Neural progenitor cell (in vitro differentiated cells): ENCODE data around the gene HERC2.

Experiments used
- EZH2 ChIP-seq: fragments of 200-600 bp; sonication (generic); IDR thresholded peaks from 2 replicates; pipeline ENCODE4 v1.6.1; 2017; ENCODE audit warnings: antibody characterized with exemption, mild to moderate bottlenecking, moderate library complexity
- TF ChIP-seq, protein P1 (sequence below): fragments of 200-600 bp; sonication (generic); IDR thresholded peaks from 2 replicates; pipeline ENCODE4 v1.5.1; 2017; ENCODE audit warnings: antibody characterized with exemption, mild to moderate bottlenecking

DNA sequence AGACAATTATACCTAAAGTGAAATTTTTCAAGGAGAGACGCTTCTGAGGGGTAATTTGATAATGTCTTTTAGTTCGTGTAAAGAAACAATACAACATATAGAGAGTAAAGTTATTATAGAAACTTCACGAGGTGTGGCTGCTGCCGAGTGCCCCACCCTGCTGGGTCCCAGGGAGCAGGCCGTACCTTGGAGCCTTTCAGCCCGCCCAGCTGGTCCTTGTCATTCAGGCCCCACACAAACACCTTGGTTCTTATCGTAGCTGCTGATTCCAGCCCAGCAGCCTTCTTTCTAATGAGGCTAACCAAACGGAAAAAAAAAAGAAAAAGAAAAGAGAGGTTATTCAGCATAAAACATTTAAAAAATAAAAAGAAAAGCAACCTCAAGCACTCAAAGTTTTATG, 139.8 kb downstream of the HERC2 start:
- TF ChIP-seq, protein P1, sequence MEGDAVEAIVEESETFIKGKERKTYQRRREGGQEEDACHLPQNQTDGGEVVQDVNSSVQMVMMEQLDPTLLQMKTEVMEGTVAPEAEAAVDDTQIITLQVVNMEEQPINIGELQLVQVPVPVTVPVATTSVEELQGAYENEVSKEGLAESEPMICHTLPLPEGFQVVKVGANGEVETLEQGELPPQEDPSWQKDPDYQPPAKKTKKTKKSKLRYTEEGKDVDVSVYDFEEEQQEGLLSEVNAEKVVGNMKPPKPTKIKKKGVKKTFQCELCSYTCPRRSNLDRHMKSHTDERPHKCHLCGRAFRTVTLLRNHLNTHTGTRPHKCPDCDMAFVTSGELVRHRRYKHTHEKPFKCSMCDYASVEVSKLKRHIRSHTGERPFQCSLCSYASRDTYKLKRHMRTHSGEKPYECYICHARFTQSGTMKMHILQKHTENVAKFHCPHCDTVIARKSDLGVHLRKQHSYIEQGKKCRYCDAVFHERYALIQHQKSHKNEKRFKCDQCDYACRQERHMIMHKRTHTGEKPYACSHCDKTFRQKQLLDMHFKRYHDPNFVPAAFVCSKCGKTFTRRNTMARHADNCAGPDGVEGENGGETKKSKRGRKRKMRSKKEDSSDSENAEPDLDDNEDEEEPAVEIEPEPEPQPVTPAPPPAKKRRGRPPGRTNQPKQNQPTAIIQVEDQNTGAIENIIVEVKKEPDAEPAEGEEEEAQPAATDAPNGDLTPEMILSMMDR, result no peak
- no peak for TF ChIP-seq EZH2
